ENCODE data around the gene ELOVL7. TPM values are rescaled to one million over a fixed set of nuclear protein-coding genes. Genes with fewer than 3 reads are reported as not detected.

Gene ELOVL7
- polyA plus RNA-seq, 1 experiment: 0.11 TPM

GRCh38 chr5:60705144-60705543, 138.9 kb downstream of the ELOVL7 start:
- Histone ChIP-seq H3K4me3 (ENCODE audit: low read depth, low read length) (no peak overlapping the region), H3K27me3 (ENCODE audit: control insufficient read depth, insufficient read depth, low read length) (peaks cover 5% of the 10 kb centered on the region), H3K9me3 (ENCODE audit: control insufficient read depth, insufficient read depth, low read length) (no peaks in the 10 kb centered on the region; the same call in 1 of the 2 replicates), H3K27ac (ENCODE audit: low read depth, low read length) (no peak overlapping the region)
- no peak for DNase-seq (ENCODE audit: low read depth, low spot score)
- ChIA-PET POLR2A (no interaction called here), CTCF (interaction anchor here (1.2 to 1.3 kb wide), 2 partner anchors 28 to 36 kb away, joined by 3 to 5 read pairs; no protein-coding TSS in a partner anchor)
- no peak for TF ChIP-seq CTCF (IDR thresholded peaks at IDR 0.05; ENCODE audit: low read depth, low read length)

GRCh38 chr5:60703944-60704343, 140.1 kb downstream of the ELOVL7 start:
- H3K27ac ChIP-seq (ENCODE audit: low read depth, low read length): no peak overlapping the region
- H3K27me3 ChIP-seq (ENCODE audit: control insufficient read depth, insufficient read depth, low read length): peaks cover 5% of the 10 kb centered on the region
- no peak for TF ChIP-seq CTCF (IDR thresholded peaks at IDR 0.05; ENCODE audit: low read depth, low read length)
- H3K9me3 ChIP-seq (ENCODE audit: control insufficient read depth, insufficient read depth, low read length): no peaks in the 10 kb centered on the region; the same call in 1 of the 2 replicates
- DNase-seq (ENCODE audit: low read depth, low spot score): no peak
- H3K4me3 ChIP-seq (ENCODE audit: low read depth, low read length): no peak overlapping the region
- POLR2A ChIA-PET: no interaction called here
- CTCF ChIA-PET: interaction anchor here (1.2 to 1.3 kb wide), 2 partner anchors 26 to 35 kb away, joined by 3 to 5 read pairs; no protein-coding TSS in a partner anchor

Other genes starting within 250 kb of the ELOVL7 start
- 2.9 and 5.4 TPM in 2 replicates for gene DEPDC1B, start 144.1 kb downstream of the ELOVL7 start, polyA plus RNA-seq (2011; rRNA removed)
- gene ERCC8, start 100.8 kb upstream of the ELOVL7 start, polyA plus RNA-seq (2011; rRNA removed): 18.7 and 23.9 TPM in 2 replicates
- 28.6 and 42.0 TPM in 2 replicates for gene NDUFAF2, start 100.9 kb upstream of the ELOVL7 start, polyA plus RNA-seq (2011; rRNA removed)

Data from AG04450 (cell line).